Superior temporal gyrus (tissue), 1 donor: ENCODE results near the gene TIMP1.
A peak's percentile ranks its signal among the peaks of the same experiment; 100 is the strongest.
"Not testable (repeated sequence)": the region's sequence is repeated elsewhere in the genome, so short reads cannot be mapped to it uniquely, and the experiment has no call there.

ENCODE experiments used
- DNase-seq: peaks from one replicate; pipeline ENCODE4 v3.0.0-alpha.2; 2016; ENCODE audit errors: extremely low spot score

TIMP1 gene

DNA sequence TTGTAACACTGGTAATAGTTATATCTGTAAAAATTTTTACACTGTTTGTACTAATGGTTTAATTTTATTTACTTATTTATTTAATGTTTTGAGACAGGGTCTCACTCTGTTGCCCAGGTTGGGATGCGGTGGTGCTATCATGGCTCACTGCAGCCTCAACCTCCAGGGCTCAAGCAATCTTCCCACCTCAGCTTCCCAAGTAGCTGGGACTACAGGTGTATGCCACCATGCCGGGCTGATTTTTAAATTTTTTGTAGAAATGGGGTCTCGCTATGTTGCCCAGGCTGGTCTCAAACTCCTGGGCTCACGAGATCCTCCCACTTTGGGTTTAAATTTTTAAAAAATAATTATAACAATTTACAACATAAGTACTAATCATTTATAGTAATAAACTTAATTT is 20.9 kb downstream of the TIMP1 start:
- not testable (repeated sequence) for DNase-seq

DNA sequence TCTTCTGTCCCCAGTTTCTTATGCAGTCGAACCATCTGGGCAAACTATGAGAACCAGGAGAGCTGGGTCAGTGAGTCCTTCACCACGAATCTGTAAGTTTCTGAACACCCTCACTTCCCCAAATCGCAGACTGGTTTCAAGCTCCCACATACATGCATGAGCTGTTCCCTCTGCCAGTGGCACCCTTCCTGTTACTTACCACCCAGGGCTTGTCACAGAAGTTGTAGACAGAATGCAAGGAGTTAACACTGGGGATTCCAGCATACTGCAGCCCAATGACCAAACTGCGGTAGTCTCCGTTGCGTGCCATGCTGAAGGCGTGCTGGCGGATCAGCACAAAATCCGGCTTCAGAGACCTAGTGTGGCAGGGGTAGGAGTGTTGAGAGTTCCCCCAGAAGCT is 22.8 kb downstream of the TIMP1 start:
- no peak for DNase-seq

DNA sequence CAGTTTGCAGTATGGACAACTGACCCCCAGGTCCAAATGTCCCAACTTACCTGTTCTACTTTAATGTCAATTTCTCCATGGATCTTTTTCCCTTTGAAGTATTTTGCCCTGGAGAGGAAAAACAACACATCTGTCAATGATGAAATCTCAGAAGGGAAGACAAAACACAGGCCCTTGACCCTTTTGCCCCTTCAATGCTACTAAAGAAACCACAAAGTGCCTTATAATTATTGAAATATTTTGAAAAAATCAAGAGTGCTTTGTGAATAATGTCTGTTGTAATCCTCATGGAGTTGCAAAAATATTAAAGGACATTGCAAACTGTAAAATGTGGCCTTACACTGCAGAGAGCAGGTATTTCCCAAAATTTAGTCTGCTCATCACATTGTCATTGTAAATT is 24.9 kb downstream of the TIMP1 start:
- DNase-seq, result no peak

DNA sequence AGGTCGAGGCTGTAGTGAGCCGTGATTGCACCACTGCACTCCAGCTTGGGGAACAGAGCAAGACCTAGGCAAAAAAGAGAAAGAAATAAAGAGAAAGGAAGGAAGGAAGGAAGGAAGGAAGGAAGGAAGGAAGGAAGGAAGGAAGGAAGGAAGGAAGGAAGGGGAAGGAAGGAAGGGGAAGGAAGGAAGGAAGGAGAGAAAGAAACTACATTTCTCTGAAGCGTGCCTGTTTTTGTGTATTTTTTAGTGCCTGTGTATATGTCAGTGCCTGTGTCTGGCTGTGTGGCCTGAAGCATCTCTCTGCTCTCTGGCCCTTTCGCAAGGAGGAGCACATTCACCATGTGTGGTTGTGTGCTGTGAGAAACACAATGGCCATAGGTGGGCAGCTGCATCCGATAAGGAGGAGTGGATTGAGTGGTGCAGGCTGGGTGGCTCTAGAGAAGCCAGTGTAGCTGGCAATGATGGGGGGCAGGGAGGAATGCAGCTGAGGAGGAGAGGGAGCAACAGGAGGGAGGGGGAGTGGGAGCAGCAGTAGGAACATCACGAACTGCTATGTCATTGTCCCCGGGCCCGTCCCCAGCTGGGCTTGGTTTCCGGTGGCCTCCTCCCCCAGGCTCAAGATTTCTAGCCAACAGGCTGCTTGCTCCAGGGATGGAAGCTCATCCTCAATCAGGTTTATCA is 26.0 kb downstream of the TIMP1 start:
- DNase-seq, result no peak

DNA sequence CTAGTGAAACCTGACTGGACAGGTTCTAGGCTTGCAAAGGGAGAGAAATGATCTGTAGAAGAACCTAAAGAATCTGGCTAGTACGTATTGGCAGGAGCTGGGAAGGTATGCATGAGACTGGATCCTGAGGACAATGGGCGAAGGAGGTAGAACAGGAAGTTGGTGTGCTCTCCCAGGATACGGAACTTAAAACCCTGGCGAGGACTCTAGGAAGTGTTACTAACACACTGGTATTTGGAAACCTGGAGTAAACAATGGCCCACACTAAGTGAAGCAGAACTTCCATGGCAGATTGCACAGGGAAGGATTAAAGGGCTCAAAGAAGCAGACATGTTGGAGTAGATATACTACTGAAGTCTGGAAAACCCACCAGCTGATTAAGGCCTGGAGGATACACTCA is 28.3 kb downstream of the TIMP1 start:
- no peak for DNase-seq

DNA sequence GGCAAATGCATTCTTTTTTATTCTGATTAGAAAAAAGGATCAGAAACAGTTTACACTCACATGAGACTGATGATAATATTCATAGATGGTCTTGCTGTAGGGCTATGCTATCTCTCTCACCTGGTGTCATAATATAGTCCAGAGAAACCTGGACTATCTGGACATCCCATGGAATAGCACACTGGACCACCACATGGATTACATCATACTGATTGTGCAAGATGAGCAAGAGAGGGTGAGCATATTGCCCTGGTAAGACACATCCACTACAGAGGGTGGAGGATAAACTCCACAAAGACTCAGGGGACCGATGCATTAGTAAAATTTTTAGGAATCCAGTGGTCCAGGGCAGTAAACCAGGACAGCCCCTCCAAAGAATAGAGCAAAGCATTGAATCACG is 29.3 kb downstream of the TIMP1 start:
- DNase-seq, result no peak

DNA sequence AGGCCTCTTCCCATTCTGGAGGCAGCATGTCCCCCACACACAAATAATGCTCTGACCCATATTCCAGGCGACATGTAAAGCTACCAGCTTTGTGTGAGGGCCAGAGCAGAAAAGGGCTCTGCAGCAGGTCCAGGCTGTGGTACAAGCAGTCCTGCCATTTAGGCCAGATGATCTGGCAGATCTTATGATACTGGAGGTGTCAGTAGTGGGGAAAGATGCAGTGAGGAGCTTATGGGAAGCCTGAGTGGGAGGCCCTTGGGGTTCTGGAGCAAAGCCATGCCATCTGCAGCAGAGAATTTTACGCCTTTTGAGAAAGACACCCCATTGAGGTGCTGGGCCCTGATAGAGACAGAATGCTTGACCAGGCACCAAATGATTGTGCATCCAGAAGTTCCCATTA is 29.7 kb downstream of the TIMP1 start:
- no peak for DNase-seq

DNA sequence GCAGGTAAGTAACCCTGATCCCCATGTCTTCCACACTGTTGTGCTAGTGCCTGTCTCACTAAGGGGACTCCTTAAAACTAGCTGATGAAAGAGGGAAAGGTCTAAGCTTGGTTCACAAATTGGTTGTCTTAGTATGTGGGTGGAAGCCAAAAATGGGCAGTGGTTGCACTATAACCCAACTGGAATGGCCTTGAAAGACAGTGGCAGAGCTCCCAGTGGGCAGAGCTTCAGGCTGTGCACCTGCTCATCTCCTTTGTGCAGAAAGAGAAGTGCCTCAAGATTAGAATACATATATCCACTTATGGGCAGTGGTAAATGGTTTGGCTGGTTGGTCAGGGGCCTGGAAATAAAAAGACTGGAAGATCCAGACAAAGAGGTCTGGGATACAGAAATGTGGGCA is 30.2 kb downstream of the TIMP1 start:
- DNase-seq, result no peak

DNA sequence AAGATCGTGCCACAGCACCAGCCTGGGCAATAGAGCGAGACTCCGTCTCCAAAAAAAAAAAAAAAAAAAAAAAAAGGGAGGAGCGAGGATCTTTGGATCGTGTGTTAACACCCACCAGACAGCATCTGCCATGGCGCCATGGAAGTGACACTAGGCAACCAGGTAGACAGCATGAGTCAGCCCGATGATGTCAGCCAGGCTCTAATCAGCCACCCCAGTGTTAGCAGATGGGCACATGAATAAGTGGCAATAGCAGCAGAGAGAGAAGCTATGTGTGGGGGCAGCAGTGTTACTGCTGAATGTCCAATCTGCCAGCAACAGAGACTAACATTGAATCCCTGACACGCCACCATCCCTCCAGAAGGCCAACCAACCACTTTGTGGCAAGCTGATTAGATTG is 30.8 kb downstream of the TIMP1 start:
- DNase-seq, result no peak

DNA sequence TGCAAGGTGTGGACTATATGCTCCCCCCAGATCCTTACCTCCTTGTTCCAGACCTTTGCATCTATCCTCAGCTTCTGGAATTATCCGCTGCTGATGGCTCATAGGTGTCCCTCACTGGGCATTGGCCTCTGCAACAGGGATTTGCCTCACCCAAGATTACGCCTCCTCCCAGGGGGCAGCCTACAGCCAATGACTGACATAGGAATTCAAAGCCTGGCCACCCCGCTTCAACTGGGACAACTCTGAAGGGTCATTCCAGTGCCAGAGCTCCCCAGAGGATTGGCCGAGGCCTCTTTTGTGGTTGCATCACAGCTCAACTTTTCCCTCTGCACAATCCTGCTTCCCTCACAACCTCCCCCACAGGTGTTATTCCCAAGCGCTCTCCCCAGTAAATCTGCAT is 32.4 kb downstream of the TIMP1 start:
- DNase-seq, result no peak

DNA sequence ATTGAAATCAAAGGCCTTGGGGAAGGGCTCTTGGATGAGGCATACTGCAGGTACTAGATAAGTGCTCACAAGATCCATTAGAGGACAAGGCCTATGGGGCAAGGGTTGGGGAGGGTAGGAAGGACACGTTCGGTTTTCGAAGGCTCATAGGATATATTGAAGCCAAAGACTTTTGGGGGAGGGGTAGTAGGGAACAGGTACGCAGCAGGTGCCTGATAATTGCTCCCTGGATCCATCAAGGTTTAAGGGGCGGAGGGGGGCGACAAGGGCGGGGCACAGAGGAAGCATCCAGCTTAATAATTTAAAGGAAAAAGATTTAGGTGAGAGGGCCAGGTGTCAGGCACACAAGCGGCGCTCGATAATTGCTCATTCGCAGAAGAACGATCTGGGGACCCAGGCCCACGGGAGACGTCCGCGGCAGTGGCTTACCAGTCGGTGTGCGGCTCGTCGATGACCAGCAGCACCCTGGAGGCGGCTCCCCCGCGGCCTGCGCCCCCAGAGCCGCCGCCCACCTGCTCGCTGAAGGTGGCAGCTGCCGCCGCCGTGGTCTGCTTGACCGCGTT is 36.8 kb downstream of the TIMP1 start:
- no peak for DNase-seq

DNA sequence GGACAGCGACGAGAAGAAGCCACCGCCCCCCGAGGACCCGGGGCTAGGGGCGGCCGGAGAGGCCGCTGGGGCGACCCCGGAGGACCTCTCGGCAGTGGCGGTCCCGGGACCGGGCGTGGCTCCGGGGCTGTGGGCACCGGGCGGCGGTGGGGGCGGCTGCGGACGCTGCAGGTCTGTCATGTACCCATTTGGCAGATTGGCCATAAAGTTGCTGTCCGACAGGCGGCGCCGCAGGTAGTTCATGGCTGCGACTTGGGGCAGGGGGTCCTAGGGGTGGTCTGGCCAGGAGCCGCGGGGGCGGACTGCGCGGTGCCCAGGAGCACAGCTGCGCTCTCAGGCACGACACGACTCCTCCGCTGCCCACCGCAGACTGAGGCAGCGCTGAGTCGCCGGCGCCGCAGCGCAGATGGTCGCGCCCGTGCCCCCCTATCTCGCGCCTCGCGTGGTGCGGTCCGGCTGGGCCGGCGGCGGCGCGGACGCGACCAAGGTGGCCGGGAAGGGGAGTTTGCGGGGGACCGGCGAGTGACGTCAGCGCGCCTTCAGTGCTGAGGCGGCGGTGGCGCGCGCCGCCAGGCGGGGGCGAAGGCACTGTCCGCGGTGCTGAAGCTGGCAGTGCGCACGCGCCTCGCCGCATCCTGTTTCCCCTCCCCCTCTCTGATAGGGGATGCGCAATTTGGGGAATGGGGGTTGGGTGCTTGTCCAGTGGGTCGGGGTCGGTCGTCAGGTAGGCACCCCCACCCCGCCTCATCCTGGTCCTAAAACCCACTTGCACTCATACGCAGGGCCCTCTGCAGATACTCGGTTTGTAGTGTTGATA is 37.5 kb downstream of the TIMP1 start, which contains the start of gene SYN1:
TSS of gene SYN1 (minus strand) at position 372 of the 817 bp plus-strand sequence. CDS start at position 243, 129 bp downstream.
- peak; percentile 64 for DNase-seq

DNA sequence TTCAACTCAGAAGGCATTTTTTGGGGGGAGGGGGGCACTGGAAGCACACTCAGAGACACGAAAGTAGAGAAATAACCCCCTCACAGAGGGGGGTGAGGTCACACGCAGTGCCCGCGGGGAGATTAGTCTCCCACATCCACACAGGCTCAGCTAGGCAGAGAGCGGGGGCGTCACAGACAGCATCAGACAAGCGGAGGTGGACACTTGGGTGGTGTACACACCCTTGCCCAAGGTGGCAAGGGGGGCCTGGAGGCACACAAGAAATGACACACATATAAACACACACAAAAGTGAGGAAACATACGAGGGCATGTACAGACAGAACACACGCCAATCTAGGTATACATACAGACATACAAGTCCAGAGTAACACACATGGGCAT is 38.1 kb downstream of the TIMP1 start:
- DNase-seq, result no peak

DNA sequence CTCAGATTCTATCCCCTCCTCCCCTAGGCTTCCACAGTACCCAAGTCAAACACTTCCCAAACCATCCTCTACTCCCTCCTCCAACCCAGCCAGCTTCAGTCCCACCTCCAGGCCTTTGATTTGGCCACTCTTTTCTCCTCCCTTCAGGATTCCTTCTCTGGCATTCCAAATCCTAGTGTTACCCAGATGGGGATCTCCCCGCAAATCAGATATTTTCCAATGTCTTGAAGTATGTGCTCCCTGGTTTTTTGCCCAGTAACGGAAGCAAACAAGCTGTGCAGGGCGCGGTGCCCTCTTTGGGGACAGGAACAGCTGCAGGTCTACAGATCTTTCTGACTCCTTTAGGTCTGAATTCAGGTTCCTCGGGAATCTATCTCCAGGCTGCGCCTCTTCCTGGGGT is 39.6 kb downstream of the TIMP1 start:
- DNase-seq, result no peak

DNA sequence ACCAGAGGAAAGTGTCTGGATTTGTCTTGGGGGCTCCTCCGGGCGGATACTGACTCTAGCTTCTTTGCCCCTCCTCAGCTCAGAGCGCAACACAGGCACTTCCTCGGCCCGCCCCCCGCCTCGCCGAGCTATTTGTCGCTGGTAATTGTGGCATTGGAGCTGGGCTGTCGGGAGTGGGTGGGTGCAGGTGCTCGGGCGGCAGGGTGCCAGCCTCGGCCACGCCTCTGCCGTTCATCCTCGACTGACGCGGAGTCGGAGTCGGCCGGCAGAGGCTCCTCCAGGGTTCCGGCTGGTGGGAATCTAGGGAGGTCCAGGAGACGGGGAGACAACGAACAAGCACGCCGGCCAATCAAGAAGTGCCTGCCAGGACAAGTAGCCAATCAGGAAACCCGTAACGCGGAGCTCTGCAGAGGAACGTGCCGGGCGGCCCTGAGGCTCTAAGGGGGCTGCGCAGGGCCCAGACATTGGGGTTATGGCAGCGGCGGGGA is 41.3 kb downstream of the TIMP1 start:
- peak; percentile 53 for DNase-seq

DNA sequence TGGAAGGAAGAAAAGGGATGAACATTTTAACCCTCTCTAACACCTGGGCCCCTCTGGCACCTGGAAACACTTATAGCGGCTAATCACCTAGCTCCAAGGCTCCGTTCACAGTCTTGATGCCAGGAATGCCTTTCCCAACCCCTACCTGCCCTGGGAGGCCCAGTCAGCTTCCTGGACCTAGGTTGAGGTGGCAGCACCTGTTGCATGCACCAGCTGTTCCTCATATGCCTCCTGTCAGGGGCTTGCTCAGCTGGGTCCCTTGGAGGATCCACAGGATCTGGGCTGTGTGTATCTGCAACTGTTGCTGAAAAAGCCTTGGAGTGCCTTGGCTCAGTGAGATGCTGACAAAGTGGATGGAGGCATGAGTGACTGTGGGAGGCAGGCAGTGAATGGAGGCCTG is 43.1 kb downstream of the TIMP1 start:
- no peak for DNase-seq

DNA sequence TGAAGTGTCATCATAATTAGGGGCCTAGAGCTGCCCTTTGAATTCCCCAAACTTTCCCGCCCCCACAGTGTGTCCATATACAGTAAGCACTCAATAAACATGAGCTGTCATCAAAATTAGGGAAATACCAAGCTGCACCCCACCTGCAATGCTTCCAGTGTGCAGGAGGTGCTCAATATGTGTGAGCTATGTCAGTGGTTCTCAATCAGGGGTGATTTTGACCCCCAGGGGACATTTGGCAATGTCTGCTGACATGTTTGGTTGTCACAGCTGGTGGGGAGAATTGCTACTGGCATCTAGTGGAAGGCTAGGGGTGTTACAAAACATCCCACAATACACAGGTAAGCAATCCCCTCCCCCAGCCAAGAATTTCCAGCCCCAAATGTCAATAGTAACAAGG is 46.7 kb downstream of the TIMP1 start:
- DNase-seq, result no peak

DNA sequence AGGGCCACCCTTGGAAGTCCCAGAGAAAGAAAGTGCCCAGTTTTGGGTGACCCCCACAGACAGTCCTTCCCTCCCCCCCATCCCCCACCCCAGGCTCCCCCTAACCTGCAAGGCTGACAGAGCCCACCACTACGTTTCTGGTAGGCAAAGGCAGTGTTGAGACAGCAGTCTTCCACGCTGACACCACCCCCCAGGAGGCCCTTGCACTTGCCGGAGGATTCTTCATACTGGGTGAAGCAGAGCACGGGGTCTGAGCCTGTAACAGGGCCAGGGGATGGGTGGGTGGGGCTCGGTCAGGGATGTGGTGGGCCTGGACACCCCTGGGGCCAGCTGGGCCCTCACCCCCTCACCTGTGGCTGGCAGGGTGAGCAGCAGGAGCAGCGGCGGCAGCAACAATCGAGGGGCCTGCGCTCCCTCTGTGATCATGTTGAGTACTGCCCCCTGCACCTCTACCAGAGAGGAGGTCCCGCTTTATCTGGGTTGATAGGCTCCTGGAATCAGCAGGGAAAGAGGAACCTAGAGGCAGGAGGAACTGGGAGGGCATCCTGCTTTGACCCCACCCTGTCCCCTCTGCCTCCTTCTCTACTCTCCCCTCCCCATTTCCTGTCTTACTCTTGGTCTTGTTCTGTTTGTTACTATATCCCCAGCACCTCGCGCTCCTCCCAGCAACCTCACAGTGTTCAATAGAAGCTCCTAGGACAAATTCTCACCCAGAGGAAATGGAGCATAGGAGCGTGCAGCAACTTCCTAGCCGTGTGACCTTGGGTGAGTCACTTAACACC is 47.4 kb downstream of the TIMP1 start, which contains the start of gene CFP:
TSS of gene CFP (minus strand) at position 512 of the 782 bp plus-strand sequence. CDS start at position 426, 86 bp downstream.
- DNase-seq, result no peak

DNA sequence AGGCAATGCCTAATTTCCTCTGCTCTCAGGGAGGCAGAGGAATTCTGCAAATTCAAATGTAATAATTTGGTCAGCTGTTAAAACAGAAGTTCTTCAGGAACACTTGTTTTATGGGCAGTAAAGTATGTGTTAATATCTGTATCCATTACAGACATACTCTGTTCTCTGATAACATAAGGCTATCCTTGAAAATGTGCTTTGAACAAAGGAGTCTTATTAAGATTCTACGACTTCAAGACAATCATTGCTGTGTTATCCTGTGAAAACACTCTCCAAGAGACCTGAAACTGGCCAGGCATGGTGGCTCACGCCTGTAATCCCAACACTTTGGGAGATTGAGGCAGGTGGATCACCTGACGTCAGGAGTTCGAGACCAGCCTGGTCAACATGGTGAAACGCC is 49.4 kb downstream of the TIMP1 start:
- DNase-seq, result no peak

DNA sequence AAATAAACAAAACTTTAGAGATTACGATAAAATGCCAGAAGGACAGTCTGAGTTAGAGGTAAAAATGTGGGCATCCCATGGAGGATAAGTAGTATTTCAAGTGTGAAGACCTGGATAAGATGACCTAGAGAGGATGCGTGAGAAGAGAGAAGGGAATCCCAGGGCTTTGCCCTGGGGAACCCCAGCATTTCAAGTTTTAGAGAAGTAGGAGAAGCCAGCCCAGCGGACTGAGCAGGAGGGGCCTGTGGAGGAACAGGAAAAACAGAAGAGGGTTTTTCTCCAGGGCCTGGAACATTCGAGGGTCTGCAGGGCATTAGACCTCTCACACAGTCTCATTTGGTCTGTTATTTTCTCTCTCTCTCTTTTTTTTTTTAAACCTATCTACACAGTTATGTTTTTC is 50.4 kb downstream of the TIMP1 start:
- no peak for DNase-seq

DNA sequence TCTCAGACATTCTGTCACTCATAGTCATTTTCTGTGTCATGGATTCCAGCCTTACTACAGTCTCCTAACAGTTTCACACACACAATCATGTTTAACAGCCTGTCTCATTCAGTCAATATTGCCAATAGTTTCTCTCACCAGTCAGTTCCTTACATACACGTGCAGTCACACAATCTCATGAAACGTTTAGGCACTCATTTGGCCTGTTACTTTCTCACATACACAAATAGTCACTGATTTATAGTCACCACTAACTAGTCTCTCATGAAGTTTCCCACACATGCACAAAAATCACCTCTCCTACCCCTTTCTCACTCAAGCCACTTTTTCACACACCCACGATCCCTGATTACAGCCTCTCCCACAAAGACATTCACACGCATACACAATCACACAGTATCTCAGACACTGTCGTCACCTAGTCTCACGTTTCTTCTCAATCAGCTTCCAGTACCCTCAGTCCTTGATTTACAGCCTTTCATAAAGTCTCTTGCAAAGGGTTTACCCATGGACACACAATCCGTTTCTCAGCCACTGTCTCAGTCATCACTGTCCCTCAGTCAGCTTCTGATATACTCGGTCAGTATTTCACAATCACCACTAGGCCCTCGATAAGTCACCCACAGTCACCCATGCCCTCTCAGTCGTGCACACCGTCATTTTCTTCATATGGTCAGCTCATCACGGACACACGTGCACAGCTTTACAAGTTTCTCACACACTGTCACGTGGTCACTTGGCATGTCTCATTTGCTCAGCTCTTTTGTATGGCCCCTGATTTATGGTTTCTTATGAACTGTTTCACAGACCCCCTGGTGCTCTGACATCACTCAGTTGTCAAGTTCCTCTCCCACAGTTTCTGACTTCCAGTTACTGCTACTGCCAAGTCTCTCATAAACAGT is 51.7 kb downstream of the TIMP1 start:
- no peak for DNase-seq
